Esophagus squamous epithelium (tissue), 4 donors: Measurements from ENCODE around the gene NTN5.

Source experiments
- CTCF ChIP-seq, 6 experiments: fragments of 450-650 bp in 4 of 6; fragments of 200-600 bp in 2 of 6; sonication (generic) in 2 of 6; IDR thresholded peaks; one replicate each; pipeline ENCODE4 v1.5.1; 2016 to 2019; ENCODE audit warnings: antibody characterized with exemption in 6 of 6, mild to moderate bottlenecking in 4 of 6, moderate library complexity in 4 of 6
- POLR2A ChIP-seq, 4 donors: fragments of 450-650 bp; IDR thresholded peaks; one replicate each; pipeline ENCODE4 v1.6.1; 2017; ENCODE audit warnings: antibody characterized with exemption in 4 of 4, mild to moderate bottlenecking in 4 of 4, moderate library complexity in 3 of 4

- no peak for TF ChIP-seq CTCF (IDR thresholded peaks at IDR 0.05)
- no peak for TF ChIP-seq POLR2A (IDR thresholded peaks at IDR 0.05)
These were observed 44.9 kb downstream of the NTN5 start for GRCh38 chr19:48627865-48628314.
